ENCODE results near the gene TMEM63B. TPM values are rescaled to one million over a fixed set of nuclear protein-coding genes. Genes with fewer than 3 reads are reported as not detected.
"Not testable (repeated sequence)": the region's sequence is repeated elsewhere in the genome, so short reads cannot be mapped to it uniquely, and the experiment has no call there.

Gene TMEM63B
- total RNA-seq, 6 donors from 2014 or later, result 89.8 to 198 (median 128) TPM

GRCh38 chr6:44180406-44180805, 53.1 kb downstream of the TMEM63B start:
- Histone ChIP-seq H3K36me3 (no peaks in the 10 kb centered on the region), H3K4me3 (no peak overlapping the region), H3K9me3 (no peaks in the 10 kb centered on the region), H3K27ac (no peak overlapping the region), H3K4me1 (peaks cover 0 to 4% (median 0%) of the 10 kb centered on the region in 4 donors), H3K27me3 (no peaks in the 10 kb centered on the region)
- DNase-seq (no peak), ATAC-seq (ENCODE audit: low FRiP score in 2 of 2) (no peak)
- TF ChIP-seq POLR2A (IDR thresholded peaks at IDR 0.05), result no peak
- no peak for TF ChIP-seq CTCF (IDR thresholded peaks at IDR 0.05)
- no peak for TF ChIP-seq POLR2AphosphoS5 (IDR thresholded peaks at IDR 0.05)
- TF ChIP-seq EP300 (IDR thresholded peaks at IDR 0.05), result no peak
- 80 to 85% methylated on average over 4 of the region's 4 CpGs for WGBS, 2 donors

- DNase-seq (no peak), ATAC-seq (ENCODE audit: low FRiP score in 2 of 2) (no peak)
- H3K27ac ChIP-seq, result no peak overlapping the region
- no peak overlapping the region for H3K4me3 ChIP-seq
- no peaks in the 10 kb centered on the region for H3K9me3 ChIP-seq
- 80 to 100% methylated on average over 3 to 4 of the region's 4 CpGs for WGBS, 2 donors
- H3K36me3 ChIP-seq, result no peaks in the 10 kb centered on the region
- no peaks in the 10 kb centered on the region for H3K27me3 ChIP-seq
- TF ChIP-seq POLR2AphosphoS5 (IDR thresholded peaks at IDR 0.05) (no peak), CTCF (IDR thresholded peaks at IDR 0.05) (no peak)
- H3K4me1 ChIP-seq, result peaks cover 0 to 4% (median under 1%) of the 10 kb centered on the region in 4 donors
Observed at GRCh38 chr6:44180886-44181285, 53.5 kb downstream of the TMEM63B start.

DNA sequence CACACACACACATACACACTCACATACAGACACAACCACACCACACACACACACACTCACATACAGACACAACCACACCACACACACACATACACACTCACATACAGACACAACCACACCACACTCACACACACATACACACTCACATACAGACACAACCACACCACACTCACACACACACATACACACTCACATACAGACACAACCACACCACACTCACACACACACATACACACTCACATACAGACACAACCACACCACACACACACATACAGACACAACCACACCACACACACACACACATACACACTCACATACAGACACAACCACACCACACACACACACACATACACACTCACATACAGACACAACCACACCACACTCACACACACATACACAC, 54.4 kb downstream of the TMEM63B start:
- not testable (repeated sequence) for H3K27me3 ChIP-seq; H3K27ac ChIP-seq; H3K4me1 ChIP-seq; DNase-seq; ATAC-seq (ENCODE audit: low FRiP score in 2 of 2); H3K36me3 ChIP-seq; H3K4me3 ChIP-seq; H3K9me3 ChIP-seq

- H3K4me1 ChIP-seq, result peaks cover 0 to 5% (median 2%) of the 10 kb centered on the region in 4 donors
- no peaks in the 10 kb centered on the region for H3K36me3 ChIP-seq
- H3K9me3 ChIP-seq, result no peaks in the 10 kb centered on the region
- no peaks in the 10 kb centered on the region for H3K27me3 ChIP-seq
- H3K27ac ChIP-seq, result no peak overlapping the region
- no peak for TF ChIP-seq POLR2A (IDR thresholded peaks at IDR 0.05)
- no peak for TF ChIP-seq EP300 (IDR thresholded peaks at IDR 0.05)
- TF ChIP-seq POLR2AphosphoS5 (IDR thresholded peaks at IDR 0.05), result no peak
- TF ChIP-seq CTCF (IDR thresholded peaks at IDR 0.05), result no peak
- DNase-seq (no peak), ATAC-seq (ENCODE audit: low FRiP score in 2 of 2) (no peak)
- WGBS, 2 donors, result 91 to 95% methylated on average over 4 of the region's 4 CpGs
- H3K4me3 ChIP-seq, result no peak overlapping the region
Observed at GRCh38 chr6:44182911-44183390, 55.6 kb downstream of the TMEM63B start.

- ATAC-seq (ENCODE audit: low FRiP score in 2 of 2), result no peak
- no peaks in the 10 kb centered on the region for H3K9me3 ChIP-seq
- no peaks in the 10 kb centered on the region for H3K27me3 ChIP-seq
- no peak for TF ChIP-seq CTCF (IDR thresholded peaks at IDR 0.05)
- WGBS, 2 donors, result 88 to 91% methylated on average over 4 to 9 of the region's 9 CpGs
- DNase-seq, result no peak
- H3K4me1 ChIP-seq, result peaks cover 0 to 5% (median 2%) of the 10 kb centered on the region in 4 donors
- H3K27ac ChIP-seq, result no peak overlapping the region
- no peaks in the 10 kb centered on the region for H3K36me3 ChIP-seq
- H3K4me3 ChIP-seq, result no peak overlapping the region
Observed at GRCh38 chr6:44183783-44184182, 56.4 kb downstream of the TMEM63B start.

DNA sequence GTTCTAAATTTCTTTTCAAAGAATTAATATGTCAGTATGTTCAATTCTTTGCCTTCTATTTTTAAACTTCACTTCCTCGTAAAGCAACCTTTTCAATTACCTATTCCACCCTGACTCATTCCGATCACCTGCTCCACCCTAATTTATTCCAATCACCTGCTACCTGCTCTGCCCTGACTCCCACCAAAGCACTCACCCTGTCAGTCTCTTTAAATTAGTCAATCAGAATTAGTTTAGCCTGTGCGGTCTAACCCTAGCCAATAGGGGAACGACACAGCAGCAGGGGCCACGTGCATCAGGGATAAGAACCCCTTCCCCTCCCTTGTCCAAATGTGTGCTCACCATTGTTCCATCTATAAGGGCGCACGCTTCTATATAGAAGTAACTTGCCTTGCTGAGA, 58.0 kb downstream of the TMEM63B start:
- not testable (repeated sequence) for DNase-seq; H3K27me3 ChIP-seq; H3K4me1 ChIP-seq; H3K9me3 ChIP-seq; H3K4me3 ChIP-seq; H3K27ac ChIP-seq; H3K36me3 ChIP-seq; ATAC-seq (ENCODE audit: low FRiP score in 2 of 2)
- WGBS, 2 donors, result 83 to 84% methylated on average over 7 of the region's 7 CpGs
